ENCODE measurements around the gene SYNRG. TPM values are rescaled to one million over a fixed set of nuclear protein-coding genes. Genes with fewer than 3 reads are reported as not detected.
A peak's percentile ranks its signal among the peaks of the same experiment; 100 is the strongest.

SYNRG gene
- total and polyA plus RNA-seq, 2 of the 13 experiments (the other 11 are each of a cell fraction or from before 2014, with no cell fraction given) = 7.3 to 8.7 TPM

DNA sequence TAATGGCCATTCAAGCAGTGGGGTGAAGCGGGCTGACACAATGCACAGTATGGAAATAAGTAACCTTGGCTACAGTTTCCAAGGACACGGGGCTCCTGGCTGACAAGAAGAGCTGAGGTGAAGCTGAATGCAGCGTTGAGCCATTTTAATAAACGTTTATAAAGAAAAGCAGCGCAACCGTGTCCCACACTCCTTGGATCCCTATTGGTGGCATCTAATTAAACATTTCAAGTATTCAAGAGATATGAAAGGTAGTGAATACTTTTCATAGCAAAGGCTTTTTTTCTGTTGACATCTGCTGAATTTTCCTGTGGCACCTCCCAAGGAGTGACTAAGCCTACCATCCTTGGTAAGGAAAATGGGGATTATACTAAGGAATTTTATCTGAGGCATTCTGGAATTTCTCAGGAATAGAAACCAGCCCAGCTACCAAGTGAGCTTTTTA, 93.1 kb downstream of the SYNRG start (continued):
- TF ChIP-seq, protein P1, sequence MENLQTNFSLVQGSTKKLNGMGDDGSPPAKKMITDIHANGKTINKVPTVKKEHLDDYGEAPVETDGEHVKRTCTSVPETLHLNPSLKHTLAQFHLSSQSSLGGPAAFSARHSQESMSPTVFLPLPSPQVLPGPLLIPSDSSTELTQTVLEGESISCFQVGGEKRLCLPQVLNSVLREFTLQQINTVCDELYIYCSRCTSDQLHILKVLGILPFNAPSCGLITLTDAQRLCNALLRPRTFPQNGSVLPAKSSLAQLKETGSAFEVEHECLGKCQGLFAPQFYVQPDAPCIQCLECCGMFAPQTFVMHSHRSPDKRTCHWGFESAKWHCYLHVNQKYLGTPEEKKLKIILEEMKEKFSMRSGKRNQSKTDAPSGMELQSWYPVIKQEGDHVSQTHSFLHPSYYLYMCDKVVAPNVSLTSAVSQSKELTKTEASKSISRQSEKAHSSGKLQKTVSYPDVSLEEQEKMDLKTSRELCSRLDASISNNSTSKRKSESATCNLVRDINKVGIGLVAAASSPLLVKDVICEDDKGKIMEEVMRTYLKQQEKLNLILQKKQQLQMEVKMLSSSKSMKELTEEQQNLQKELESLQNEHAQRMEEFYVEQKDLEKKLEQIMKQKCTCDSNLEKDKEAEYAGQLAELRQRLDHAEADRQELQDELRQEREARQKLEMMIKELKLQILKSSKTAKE (CRISPR knock-in tag; IDR thresholded peaks at IDR 0.05; ENCODE audit: borderline replicate concordance) = no peak
- TF ChIP-seq ZNF451 (CRISPR knock-in tag; IDR thresholded peaks at IDR 0.05) (no peak), ZFP41 (CRISPR knock-in tag; IDR thresholded peaks at IDR 0.05; ENCODE audit: borderline replicate concordance) (no peak), ZFP1 (CRISPR knock-in tag; IDR thresholded peaks at IDR 0.05) (no peak), TSC22D2 (CRISPR knock-in tag; IDR thresholded peaks at IDR 0.05; ENCODE audit: borderline replicate concordance) (no peak), MTF1 (CRISPR knock-in tag; IDR thresholded peaks at IDR 0.05) (no peak), KDM6A (CRISPR knock-in tag; IDR thresholded peaks at IDR 0.05; ENCODE audit: low read depth) (no peak)
- TF ChIP-seq, protein P2, sequence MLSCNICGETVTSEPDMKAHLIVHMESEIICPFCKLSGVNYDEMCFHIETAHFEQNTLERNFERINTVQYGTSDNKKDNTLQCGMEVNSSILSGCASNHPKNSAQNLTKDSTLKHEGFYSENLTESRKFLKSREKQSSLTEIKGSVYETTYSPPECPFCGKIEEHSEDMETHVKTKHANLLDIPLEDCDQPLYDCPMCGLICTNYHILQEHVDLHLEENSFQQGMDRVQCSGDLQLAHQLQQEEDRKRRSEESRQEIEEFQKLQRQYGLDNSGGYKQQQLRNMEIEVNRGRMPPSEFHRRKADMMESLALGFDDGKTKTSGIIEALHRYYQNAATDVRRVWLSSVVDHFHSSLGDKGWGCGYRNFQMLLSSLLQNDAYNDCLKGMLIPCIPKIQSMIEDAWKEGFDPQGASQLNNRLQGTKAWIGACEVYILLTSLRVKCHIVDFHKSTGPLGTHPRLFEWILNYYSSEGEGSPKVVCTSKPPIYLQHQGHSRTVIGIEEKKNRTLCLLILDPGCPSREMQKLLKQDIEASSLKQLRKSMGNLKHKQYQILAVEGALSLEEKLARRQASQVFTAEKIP (CRISPR knock-in tag; IDR thresholded peaks at IDR 0.05; ENCODE audit: borderline replicate concordance) = no peak

DNA sequence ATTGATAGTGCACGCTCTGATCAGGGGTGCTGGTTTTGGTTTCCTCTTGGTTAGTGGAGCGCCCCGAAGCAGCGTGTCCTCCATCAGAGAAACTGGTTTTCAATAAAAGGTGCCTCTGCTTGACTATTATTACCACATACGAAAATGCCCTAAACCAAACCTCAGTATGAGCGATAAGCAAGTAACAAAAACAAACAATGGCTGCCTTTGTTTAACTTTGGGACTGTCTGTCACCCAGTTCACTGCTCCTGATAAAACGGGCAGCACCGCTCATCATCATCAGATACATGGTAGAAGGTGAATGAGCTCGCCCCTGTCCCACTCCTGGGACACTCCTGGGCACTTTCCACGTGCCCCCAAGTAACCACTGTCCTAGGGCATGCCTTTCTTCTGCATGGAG, 95.5 kb downstream of the SYNRG start:
- intact Hi-C loops (cut with micrococcal nuclease; ENCODE audit: unreplicated experiment) = no loop called here
- no peak for DNase-seq (ENCODE audit: low spot score)
- no peak for FAIRE-seq
- Histone ChIP-seq H3K36me3 (replicated peaks in 1 of 2; ENCODE audit: control insufficient read depth in 1 of 2, insufficient read depth in 2 of 2, low read length in 2 of 2) (peaks cover 8 to 52% of the 10 kb centered on the region in 2 experiments; a peak in 4 of 5 replicates), H3K4me3 (replicated peaks in 1 of 3; ENCODE audit: insufficient read depth in 1 of 3, low read depth in 2 of 3, low read length in 3 of 3) (no peak overlapping the region), H4K20me1 (ENCODE audit: insufficient read depth, low read length) (0 out of 2 replicates have a peak, but pooled peaks cover 6% of the 10 kb centered on the region), H3K27me3 (ENCODE audit: control insufficient read depth in 1 of 2, insufficient read depth in 2 of 2, low read length in 2 of 2) (no peaks in the 10 kb centered on the region), H3K4me1 (ENCODE audit: insufficient read depth, low read length) (peaks cover 10% of the 10 kb centered on the region), H3K9ac (ENCODE audit: insufficient read depth, low read depth, low read length) (no peak overlapping the region), H3K9me3 (ENCODE audit: low read length) (no peaks in the 10 kb centered on the region), H3K27ac (ENCODE audit: extremely low read length, insufficient read depth, low read length) (no peak overlapping the region), H3K79me2 (ENCODE audit: insufficient read depth, low read length) (peaks cover 18% of the 10 kb centered on the region), H3K4me2 (ENCODE audit: low read depth, low read length) (no peak overlapping the region), H2AFZ (ENCODE audit: low read length) (no peak overlapping the region)
- TF ChIP-seq SP140L (CRISPR knock-in tag; IDR thresholded peaks at IDR 0.05; ENCODE audit: borderline replicate concordance) = no peak
- peak; percentile 38; the same call in 1 of the 2 replicates for TF ChIP-seq ZBTB38 (CRISPR knock-in tag; IDR thresholded peaks at IDR 0.05)
- ATAC-seq = no peak
- whole genome bisulfite sequencing (ENCODE audit: low lambda C conversion rate) = 97% methylated on average over 10 of the region's 10 CpGs
- POLR2A ChIA-PET = no interaction called here
- in situ Hi-C loops (cut with HindIII; ENCODE audit: extremely low pct_ligation_motif_present, low pct_unique_long_range_greater_than_20kb) = no loop called here
- no TSS peak for BruUV-seq (replicated peaks)
- CTCF ChIA-PET (ENCODE audit: low intra/inter-chr PET ratio, low total read pairs) = no interaction called here

All from HepG2 (cell line).